HG03108 (cell line): ENCODE data around the gene PPP1R18.
"Not testable (repeated sequence)": the region's sequence is repeated elsewhere in the genome, so short reads cannot be mapped to it uniquely, and the experiment has no call there.

Source experiments
- ATAC-seq: cut with Tn5 transposase; IDR thresholded peaks from one replicate; pipeline ENCODE4 v1.9.1; 2021; ENCODE audit warnings: moderate library complexity; ENCODE audit not compliant: unreplicated experiment

Gene PPP1R18

GRCh38 chr6:30720738-30721197 lies 34.3 kb upstream of the PPP1R18 start:
- ATAC-seq, result no peak

- peak; percentile 46 for ATAC-seq
Measured at GRCh38 chr6:30719791-30720737, 33.6 kb upstream of the PPP1R18 start, which contains the start of gene TUBB. TUBB (plus strand) TSS chr6:30720352; CDS start chr6:30720507, 155 bp downstream.

GRCh38 chr6:30719356-30719755 lies 32.9 kb upstream of the PPP1R18 start:
- ATAC-seq, result no peak

GRCh38 chr6:30717845-30718720 lies 31.6 kb upstream of the PPP1R18 start:
- not testable (repeated sequence) for ATAC-seq

- peak; percentile 65 for ATAC-seq
Measured at GRCh38 chr6:30717129-30717844, 30.8 kb upstream of the PPP1R18 start, which contains the start of gene MDC1. MDC1 (minus strand) TSS chr6:30717281; CDS start chr6:30715175, 2,106 bp downstream.

- ATAC-seq, result no peak
Measured at GRCh38 chr6:30716879-30717128, 30.4 kb upstream of the PPP1R18 start.

- ATAC-seq, result no peak
Measured at GRCh38 chr6:30714263-30714662, 27.8 kb upstream of the PPP1R18 start.

- ATAC-seq, result no peak
Measured at GRCh38 chr6:30712441-30712945, 26.0 kb upstream of the PPP1R18 start.

GRCh38 chr6:30711758-30712380 lies 25.4 kb upstream of the PPP1R18 start:
- ATAC-seq, result no peak

- ATAC-seq, result no peak
Measured at GRCh38 chr6:30709101-30709868, 22.8 kb upstream of the PPP1R18 start.

GRCh38 chr6:30707281-30707850 lies 20.9 kb upstream of the PPP1R18 start:
- no peak for ATAC-seq

- ATAC-seq, result no peak
Measured at GRCh38 chr6:30705620-30706019, 19.2 kb upstream of the PPP1R18 start.

GRCh38 chr6:30703821-30704220 lies 17.4 kb upstream of the PPP1R18 start:
- no peak for ATAC-seq

- ATAC-seq, result no peak
Measured at GRCh38 chr6:30703011-30703410, 16.6 kb upstream of the PPP1R18 start.

- no peak for ATAC-seq
Measured at GRCh38 chr6:30700340-30700739, 13.9 kb upstream of the PPP1R18 start.

GRCh38 chr6:30696432-30696831 lies 10.0 kb upstream of the PPP1R18 start:
- ATAC-seq, result no peak

GRCh38 chr6:30691208-30691847 lies 4.9 kb upstream of the PPP1R18 start:
- no peak for ATAC-seq

- ATAC-seq, result peak; percentile 26
Measured at GRCh38 chr6:30690403-30691207, 4.2 kb upstream of the PPP1R18 start, which contains the start of gene NRM. NRM (minus strand) TSS chr6:30690984; CDS start chr6:30690974, 10 bp downstream.
